Neuronal stem cell (in vitro differentiated cells): Measurements from ENCODE around the gene ZRANB1. TPM values are rescaled to one million over a fixed set of nuclear protein-coding genes. Genes with fewer than 3 reads are reported as not detected.

Experiments used
- small RNA-seq: library from polyadenylated mRNA; stranded (forward); fragments of <200 nt; extraction: miRNeasy Mini kit (QIAGEN cat#:217004); gene quantifications from one replicate; pipeline ENCODE3, GENCODE V24; 2013; ENCODE audit not compliant: insufficient read depth

Gene ZRANB1

Small RNA genes lying within 50 kb of the gene (small RNA-seq; reads per million reads assigned to genes)
- not detected for gene MIR4296
